Measurements from ENCODE around the gene SLCO4A1.

DNA sequence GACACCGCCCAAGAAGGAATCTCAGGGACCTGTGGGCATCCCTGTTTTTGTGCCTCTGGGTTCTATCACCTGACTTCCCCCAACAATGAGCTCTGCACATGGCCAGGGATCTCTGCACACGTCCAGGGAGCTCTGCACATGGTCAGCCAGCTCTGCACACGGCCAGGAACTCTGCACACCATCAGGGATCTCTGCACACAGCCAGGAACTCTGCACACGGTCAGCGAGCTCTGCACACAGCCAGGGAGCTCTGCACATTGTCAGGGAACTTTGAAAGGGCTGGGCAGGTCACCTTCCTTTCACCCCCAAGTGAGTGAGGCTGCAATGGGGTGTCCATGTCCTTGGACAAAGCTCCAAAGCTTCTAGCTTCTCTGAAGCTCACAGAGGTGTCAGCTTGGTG lies 5.2 kb upstream of the SLCO4A1 start:
- TF ChIP-seq, protein P1, sequence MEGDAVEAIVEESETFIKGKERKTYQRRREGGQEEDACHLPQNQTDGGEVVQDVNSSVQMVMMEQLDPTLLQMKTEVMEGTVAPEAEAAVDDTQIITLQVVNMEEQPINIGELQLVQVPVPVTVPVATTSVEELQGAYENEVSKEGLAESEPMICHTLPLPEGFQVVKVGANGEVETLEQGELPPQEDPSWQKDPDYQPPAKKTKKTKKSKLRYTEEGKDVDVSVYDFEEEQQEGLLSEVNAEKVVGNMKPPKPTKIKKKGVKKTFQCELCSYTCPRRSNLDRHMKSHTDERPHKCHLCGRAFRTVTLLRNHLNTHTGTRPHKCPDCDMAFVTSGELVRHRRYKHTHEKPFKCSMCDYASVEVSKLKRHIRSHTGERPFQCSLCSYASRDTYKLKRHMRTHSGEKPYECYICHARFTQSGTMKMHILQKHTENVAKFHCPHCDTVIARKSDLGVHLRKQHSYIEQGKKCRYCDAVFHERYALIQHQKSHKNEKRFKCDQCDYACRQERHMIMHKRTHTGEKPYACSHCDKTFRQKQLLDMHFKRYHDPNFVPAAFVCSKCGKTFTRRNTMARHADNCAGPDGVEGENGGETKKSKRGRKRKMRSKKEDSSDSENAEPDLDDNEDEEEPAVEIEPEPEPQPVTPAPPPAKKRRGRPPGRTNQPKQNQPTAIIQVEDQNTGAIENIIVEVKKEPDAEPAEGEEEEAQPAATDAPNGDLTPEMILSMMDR (optimal IDR thresholded peaks at IDR 0.05 in 1 of 3, IDR thresholded peaks at IDR 0.05 in 1 of 3, conservative IDR thresholded peaks at IDR 0.05 in 1 of 3; ENCODE audit: extremely low read depth in 1 of 3, insufficient read depth in 2 of 3, low read length in 3 of 3): no peak
- TF ChIP-seq EZH2 (IDR thresholded peaks at IDR 0.05; ENCODE audit: low read length): no peak
